Activated T-helper 17 cell treated with anti-CD3 and anti-CD28 coated beads, Interleukin-2, amount 50 U/mL, for 72 hours (primary cell): Measurements from ENCODE around the gene PKHD1. TPM values are rescaled to one million over a fixed set of nuclear protein-coding genes. Genes with fewer than 3 reads are reported as not detected.
A peak's percentile ranks its signal among the peaks of the same experiment; 100 is the strongest.

Experiments used
- ATAC-seq: fragments of 150-1000 bp; cut with Tn5 transposase; replicated peaks from 2 replicates; pipeline ENCODE4 v1.10.0; 2021; ENCODE audit warnings: mild to moderate bottlenecking, moderate library complexity
- H3K27ac Mint-ChIP-seq: one replicate; pipeline ENCODE4 v1.8.0; 2022; ENCODE audit warnings: mixed read lengths
- H3K27me3 Mint-ChIP-seq: one replicate; pipeline ENCODE4 v1.8.0; 2022; ENCODE audit warnings: mixed read lengths
- H3K36me3 Mint-ChIP-seq: one replicate; pipeline ENCODE4 v1.8.0; 2022; ENCODE audit warnings: low read depth, mild to moderate bottlenecking, mixed read lengths
- H3K4me1 Mint-ChIP-seq: one replicate; pipeline ENCODE4 v1.8.0; 2022; ENCODE audit warnings: mixed read lengths
- H3K4me3 Mint-ChIP-seq: one replicate; pipeline ENCODE4 v1.8.0; 2022; ENCODE audit warnings: mild to moderate bottlenecking, mixed read lengths
- H3K9me3 Mint-ChIP-seq: one replicate; pipeline ENCODE4 v1.8.0; 2022; ENCODE audit warnings: mixed read lengths
- total RNA-seq, 2 donors: library from RNA; stranded (reverse); gene quantifications; one replicate each; pipeline ENCODE4 v1.2.3, GENCODE V29; 2022

The PKHD1 gene
- total RNA-seq, 2 donors from 2014 or later: 0.19 to 0.24 TPM

DNA sequence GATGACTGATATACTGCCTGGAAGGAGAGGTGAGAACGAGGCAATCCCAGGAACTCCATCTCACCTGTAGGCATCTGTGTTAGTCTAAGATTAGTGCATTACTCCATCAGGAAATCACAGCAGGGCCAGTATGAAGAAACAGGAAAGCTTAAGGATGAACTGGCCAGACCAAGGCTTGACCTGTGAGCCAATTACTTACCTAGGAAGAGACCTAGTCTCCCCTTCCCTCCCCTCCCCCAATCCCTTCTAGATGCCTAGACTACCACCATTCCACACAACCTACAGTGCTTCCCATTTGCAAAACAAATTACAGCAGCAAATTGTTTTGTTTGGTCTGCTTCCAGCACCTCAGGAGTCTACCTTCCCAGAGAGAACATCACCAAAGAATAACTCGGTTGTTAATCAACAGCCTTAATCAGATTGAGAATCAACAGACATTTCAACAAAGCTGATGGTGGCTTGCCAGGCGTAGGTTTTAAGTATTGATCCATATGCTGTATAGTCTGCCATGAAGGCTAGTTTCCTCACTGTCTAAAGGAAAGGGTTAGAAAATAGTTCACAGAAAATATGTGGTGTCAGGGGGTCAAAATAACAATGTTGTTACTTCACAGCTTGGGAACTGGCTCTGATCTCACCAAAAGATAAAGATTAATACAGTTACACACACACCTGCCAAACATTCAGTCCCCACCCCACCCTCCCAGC is 10.1 kb downstream of the PKHD1 start:
- Mint-ChIP-seq H3K4me1 (no peaks in the 10 kb centered on the region), H3K27me3 (peaks cover 40% of the 10 kb centered on the region), H3K9me3 (no peaks in the 10 kb centered on the region), H3K36me3 (no peaks in the 10 kb centered on the region), H3K27ac (no peak overlapping the region), H3K4me3 (no peak overlapping the region)
- no peak for ATAC-seq

DNA sequence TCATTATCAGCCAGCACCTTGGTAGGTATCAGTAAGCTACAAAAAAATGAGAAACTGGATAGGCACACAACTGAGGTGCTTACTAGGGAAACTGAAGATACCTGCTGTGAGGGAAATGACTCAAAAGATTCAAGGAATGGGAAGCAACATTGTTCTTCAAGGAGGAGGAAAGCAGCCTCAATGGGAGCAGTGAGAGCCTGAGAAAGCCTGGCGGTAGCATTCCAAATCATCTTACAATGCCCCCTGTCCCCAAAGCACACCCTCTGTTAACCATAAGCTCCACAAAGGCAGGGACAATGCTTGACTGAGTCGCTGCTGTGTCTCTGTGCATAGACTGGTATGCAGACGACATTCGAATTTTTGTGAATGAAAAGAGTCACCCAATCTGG is 10.6 kb downstream of the PKHD1 start:
- Mint-ChIP-seq H3K27me3 (peaks cover 39% of the 10 kb centered on the region), H3K4me1 (no peaks in the 10 kb centered on the region), H3K36me3 (no peaks in the 10 kb centered on the region), H3K9me3 (no peaks in the 10 kb centered on the region), H3K27ac (no peak overlapping the region), H3K4me3 (no peak overlapping the region)
- no peak for ATAC-seq

DNA sequence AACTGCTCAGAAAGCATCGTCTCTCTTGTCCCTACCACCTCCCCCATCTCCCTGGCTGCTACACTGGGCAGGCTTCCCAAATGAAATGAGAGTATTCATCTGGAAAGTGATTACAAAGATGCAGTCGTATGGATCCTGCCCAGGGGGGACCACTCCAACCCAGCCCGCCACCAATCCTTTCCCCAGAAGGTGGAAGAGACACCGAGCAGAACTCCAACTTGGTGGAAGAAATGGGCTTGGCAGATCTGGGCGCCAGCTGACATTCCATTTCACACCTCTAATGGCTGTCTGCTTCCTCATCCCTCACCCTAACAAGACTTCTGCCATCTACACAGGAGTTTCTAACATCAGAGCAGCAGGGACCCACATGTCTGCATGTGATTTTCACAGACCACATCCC is 12.7 kb downstream of the PKHD1 start:
- Mint-ChIP-seq H3K9me3 (no peaks in the 10 kb centered on the region), H3K27ac (no peak overlapping the region), H3K4me3 (no peak overlapping the region), H3K4me1 (no peaks in the 10 kb centered on the region), H3K36me3 (no peaks in the 10 kb centered on the region), H3K27me3 (peaks cover 36% of the 10 kb centered on the region)
- ATAC-seq: no peak

DNA sequence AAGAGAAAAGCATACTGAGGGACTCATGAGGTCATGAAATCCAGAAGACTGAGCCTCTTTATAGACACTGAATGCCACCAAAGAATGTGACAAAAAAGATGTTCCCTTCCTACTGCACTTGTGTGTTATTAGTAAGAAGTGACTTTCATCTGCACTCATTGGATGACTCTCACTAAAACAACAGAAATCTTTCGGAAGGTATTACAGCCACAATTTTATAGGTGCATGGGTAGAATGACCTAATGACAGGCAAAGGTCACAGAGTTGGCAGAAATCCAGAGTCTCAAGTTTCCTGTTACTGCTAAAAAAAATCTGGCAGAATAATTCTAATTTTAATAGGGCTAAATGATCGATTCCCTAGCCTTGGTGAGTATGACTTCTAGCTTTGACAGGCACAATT is 13.3 kb downstream of the PKHD1 start:
- no peaks in the 10 kb centered on the region for H3K36me3 Mint-ChIP-seq
- no peaks in the 10 kb centered on the region for H3K9me3 Mint-ChIP-seq
- no peaks in the 10 kb centered on the region for H3K4me1 Mint-ChIP-seq
- peaks cover 33% of the 10 kb centered on the region for H3K27me3 Mint-ChIP-seq
- H3K27ac Mint-ChIP-seq: no peak overlapping the region
- peak; percentile 38 for ATAC-seq
- H3K4me3 Mint-ChIP-seq: no peak overlapping the region

DNA sequence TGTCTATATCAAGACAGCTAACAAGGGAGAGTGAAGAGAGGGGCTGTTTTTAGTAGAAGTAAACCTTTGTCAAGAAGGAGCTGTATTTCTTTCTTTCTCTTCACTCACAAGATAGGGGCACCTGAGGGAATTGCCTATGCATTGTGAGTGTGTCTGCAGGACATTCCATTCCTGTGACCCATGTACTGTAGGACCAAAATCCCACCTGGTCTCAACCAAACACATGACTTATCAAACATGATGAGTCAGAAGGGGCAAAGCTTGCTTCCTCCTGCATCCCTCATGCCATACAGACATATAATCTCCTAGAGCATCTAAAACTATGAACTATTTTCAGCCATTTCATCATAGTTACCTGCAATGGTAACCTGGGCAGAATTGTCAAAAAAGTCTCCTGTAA is 21.8 kb downstream of the PKHD1 start:
- ATAC-seq: no peak
- no peaks in the 10 kb centered on the region for H3K9me3 Mint-ChIP-seq

DNA sequence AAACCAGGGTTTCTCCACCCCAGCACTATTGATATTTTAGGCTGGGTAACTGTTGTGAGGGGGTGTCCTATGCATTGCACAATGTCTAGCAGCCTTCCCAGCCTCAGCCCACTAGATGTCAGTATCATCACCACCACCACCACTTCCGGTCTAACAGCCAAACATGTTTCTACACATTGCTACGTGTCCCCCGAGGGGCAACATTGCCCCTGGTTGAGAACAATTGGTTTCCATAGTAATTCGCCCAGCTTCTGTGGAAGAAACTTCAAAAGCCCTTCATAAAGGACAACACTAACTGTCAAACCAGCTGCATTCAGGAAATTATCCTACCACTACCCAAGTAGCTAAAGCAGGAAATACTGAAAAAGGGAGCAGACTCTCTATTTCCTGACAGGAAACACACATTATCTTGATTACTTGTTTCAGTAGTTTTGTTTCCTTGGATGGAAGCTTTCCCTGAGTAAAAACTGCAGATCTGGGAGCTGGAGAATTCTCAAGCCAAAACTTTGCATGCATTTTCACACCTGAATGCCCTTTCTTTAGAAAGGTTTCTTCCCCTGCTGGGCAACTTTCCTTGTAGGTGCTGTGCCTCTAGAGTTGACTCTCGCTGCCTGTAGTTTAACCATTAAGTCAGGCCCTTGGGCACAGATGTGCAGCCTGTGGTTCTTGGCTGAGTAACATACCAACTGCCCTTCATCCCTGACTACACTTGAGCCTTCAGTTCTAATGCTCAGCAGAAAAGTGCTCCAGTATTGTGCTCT is 23.6 kb downstream of the PKHD1 start:
- peak; percentile 97 for ATAC-seq
- peak overlapping the region; percentile 62 for H3K27ac Mint-ChIP-seq
- H3K4me1 Mint-ChIP-seq: peaks cover 11% of the 10 kb centered on the region
- no peaks in the 10 kb centered on the region for H3K9me3 Mint-ChIP-seq
- peaks cover under 1% of the 10 kb centered on the region for H3K27me3 Mint-ChIP-seq
- peak overlapping the region; percentile 65 for H3K4me3 Mint-ChIP-seq
- no peaks in the 10 kb centered on the region for H3K36me3 Mint-ChIP-seq

More for the DNA sequence above, 21.8 kb downstream of the PKHD1 start:
- Mint-ChIP-seq H3K27me3 (no peaks in the 10 kb centered on the region), H3K4me1 (peaks cover 11% of the 10 kb centered on the region), H3K27ac (no peak overlapping the region), H3K36me3 (no peaks in the 10 kb centered on the region), H3K4me3 (no peak overlapping the region)

DNA sequence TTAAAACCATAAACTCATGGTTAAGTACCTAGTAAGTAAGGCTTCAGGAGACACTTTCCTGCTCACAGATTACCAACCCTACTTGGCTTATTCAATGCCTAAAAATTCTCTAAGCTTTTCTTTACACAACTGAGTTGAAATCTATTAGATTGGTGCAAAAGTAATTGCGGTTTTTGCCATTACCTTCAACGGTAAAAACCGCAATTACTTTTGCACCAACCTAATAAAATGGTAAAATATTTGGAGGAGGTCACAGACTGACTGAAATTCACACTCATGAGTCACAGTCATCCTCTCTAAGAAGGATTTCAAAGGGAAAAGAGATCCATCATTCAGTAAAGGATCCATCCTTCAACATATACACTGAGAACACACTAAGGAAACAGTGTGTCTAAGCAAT is 25.9 kb downstream of the PKHD1 start:
- no peak for ATAC-seq
- Mint-ChIP-seq H3K27ac (no peak overlapping the region), H3K9me3 (no peaks in the 10 kb centered on the region), H3K27me3 (peaks cover 6% of the 10 kb centered on the region), H3K4me3 (no peak overlapping the region), H3K4me1 (peaks cover 11% of the 10 kb centered on the region), H3K36me3 (no peaks in the 10 kb centered on the region)

DNA sequence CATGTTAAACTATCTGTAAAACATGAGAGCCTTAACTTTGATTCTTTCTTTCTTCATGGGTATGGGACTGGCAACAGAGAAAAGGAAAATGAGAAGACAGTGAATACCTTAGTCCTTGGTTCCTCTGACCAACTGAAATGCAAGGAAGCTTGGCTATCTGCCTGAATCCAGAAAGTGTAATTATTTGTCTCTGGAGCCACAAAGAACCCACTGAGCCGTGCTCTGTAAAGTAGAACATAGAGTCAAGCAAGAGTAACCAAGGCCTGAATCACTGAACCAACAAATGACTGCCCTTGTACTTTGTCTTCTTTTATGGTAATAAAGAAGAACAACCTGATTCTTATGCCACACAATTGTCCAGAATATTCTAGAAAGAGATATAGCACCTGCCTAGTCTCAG is 27.6 kb downstream of the PKHD1 start:
- no peak for ATAC-seq
- no peak overlapping the region for H3K4me3 Mint-ChIP-seq
- peaks cover 9% of the 10 kb centered on the region for H3K27me3 Mint-ChIP-seq
- no peaks in the 10 kb centered on the region for H3K36me3 Mint-ChIP-seq
- no peaks in the 10 kb centered on the region for H3K9me3 Mint-ChIP-seq
- no peak overlapping the region for H3K27ac Mint-ChIP-seq
- peaks cover 11% of the 10 kb centered on the region for H3K4me1 Mint-ChIP-seq

DNA sequence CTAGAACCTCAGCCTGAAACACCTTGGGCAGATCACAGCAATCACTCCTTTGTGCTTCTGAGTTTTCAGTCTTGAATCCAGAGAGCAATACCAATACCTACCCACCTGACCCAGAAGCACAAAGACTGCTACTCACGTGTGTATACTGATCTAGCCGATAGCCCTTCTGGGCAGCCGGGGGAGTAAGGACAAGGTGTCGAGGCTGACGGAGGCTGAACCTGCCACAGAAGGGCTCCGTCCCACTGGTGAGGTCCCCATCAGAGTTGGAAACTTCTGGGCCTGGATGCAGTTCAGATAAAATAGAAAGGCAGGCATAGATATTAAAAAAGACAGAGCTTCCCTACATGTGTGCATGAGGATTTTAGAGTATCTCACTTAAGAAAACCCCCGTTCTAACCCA is 32.0 kb downstream of the PKHD1 start:
- no peaks in the 10 kb centered on the region for H3K9me3 Mint-ChIP-seq
- H3K4me1 Mint-ChIP-seq: no peaks in the 10 kb centered on the region
- H3K27ac Mint-ChIP-seq: no peak overlapping the region
- no peak overlapping the region for H3K4me3 Mint-ChIP-seq
- ATAC-seq: no peak
- H3K36me3 Mint-ChIP-seq: no peaks in the 10 kb centered on the region
- H3K27me3 Mint-ChIP-seq: peaks cover 13% of the 10 kb centered on the region

DNA sequence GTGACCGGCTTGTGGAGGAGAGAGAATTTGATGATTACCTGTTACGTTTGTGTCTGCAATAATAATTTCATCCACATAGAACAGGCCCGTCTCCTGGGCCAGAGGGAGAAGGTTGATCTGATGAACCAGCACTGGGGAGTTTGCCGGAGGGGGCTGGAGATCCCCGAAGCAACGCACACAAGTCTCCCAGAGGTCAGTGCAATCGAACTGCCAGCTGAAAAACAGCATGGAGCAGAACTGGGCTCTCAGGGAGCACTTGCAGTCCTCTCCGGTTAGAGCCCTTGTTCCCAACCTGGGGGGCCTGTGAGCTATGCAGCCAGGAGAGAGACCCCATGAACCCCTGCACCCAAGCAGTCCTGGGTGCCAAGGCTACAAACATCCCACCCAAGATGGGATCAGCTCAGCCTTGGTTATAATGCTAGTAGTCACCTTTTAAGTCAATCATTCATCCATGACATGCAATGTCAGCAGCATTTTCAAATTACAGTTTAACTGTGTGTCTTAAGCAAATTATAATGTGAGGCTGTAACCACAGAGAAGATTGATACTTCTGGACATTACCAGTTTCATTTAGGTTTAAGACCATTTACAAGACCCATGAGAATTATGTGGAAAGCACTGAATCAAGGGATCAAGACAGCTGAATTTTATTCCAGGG is 34.2 kb downstream of the PKHD1 start:
- no peak overlapping the region for H3K4me3 Mint-ChIP-seq
- H3K27ac Mint-ChIP-seq: no peak overlapping the region
- ATAC-seq: no peak
- H3K27me3 Mint-ChIP-seq: peaks cover 7% of the 10 kb centered on the region
- no peaks in the 10 kb centered on the region for H3K9me3 Mint-ChIP-seq
- H3K36me3 Mint-ChIP-seq: no peaks in the 10 kb centered on the region
- no peaks in the 10 kb centered on the region for H3K4me1 Mint-ChIP-seq

DNA sequence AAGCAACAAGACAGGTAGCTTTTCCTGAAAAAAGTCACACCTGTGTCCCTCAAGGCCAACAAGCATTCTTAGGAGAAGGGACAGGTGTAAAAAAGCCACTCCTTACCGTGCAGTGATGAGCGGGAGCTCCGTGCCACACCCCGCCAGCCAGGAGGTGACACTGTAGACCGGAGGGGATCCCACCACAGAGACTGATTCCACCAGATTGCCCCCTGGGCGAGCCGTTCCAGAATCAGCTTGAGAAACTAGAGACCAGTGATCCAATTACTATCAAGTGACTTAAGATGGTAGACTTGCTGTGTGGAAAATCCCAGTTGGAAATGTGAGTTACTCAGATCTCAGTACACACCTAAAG is 37.4 kb downstream of the PKHD1 start:
- H3K36me3 Mint-ChIP-seq: no peaks in the 10 kb centered on the region

DNA sequence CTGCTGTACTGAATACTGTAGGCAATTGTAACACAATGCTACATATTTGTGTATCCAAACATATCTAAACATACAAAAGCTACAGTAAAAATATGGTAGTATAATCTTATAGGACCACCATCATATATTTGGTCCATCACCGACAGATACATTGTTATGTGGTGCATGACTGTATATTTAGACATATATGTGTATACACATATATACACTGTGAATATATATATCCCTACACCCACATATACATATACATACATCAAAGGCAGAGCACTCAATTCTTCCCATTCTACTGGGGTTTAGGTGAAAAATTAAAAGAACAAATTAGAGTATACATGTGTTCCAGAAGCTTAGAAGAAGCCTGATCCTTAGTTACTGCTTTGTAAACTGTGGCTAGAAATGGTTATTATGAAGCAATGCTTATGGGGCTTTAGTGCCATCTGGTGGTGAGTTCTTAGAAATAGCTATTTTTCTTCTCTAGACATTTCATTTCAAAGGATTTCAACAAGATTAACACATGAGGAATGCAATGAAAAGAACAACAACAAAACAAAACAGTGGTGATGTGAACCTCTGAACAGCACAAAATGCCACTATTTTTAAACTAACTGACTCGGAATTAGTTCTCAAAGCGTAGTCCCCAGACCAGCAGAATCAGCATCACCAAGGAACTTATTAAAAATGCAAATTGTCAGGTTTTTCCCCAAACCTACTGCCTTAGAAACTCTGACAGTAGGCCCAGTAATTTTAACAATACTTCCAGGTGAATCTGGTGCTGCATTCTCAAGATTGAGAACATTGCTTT is 38.0 kb downstream of the PKHD1 start:
- peaks cover 9% of the 10 kb centered on the region for H3K27me3 Mint-ChIP-seq
- no peaks in the 10 kb centered on the region for H3K9me3 Mint-ChIP-seq
- no peak for ATAC-seq
- no peaks in the 10 kb centered on the region for H3K4me1 Mint-ChIP-seq
- H3K36me3 Mint-ChIP-seq: no peaks in the 10 kb centered on the region
- H3K27ac Mint-ChIP-seq: no peak overlapping the region
- H3K4me3 Mint-ChIP-seq: no peak overlapping the region

More for the DNA sequence above, 37.4 kb downstream of the PKHD1 start:
- Mint-ChIP-seq H3K4me1 (no peaks in the 10 kb centered on the region), H3K9me3 (no peaks in the 10 kb centered on the region), H3K27me3 (peaks cover 9% of the 10 kb centered on the region), H3K27ac (no peak overlapping the region), H3K4me3 (no peak overlapping the region)
- ATAC-seq: no peak

DNA sequence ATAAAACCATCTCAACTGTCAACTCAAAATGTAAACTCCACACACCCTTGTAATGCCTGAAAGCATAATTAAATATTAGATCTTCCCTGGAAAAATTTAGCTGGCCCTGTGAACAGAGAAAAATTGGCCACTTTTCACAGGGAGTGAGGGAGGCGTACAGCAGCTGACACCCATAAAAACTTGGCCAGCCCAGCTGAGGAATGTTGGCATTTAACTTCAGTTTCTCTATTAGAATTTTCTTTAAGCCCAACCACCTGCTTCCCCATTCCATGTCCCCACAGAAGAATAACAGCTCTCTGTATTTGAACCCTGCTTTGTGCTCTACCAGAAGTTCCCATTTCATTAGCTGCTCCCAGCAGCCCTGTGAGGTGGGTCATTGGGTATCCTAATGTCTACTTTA is 41.0 kb downstream of the PKHD1 start:
- H3K36me3 Mint-ChIP-seq: no peaks in the 10 kb centered on the region
- peaks cover 14% of the 10 kb centered on the region for H3K27me3 Mint-ChIP-seq

DNA sequence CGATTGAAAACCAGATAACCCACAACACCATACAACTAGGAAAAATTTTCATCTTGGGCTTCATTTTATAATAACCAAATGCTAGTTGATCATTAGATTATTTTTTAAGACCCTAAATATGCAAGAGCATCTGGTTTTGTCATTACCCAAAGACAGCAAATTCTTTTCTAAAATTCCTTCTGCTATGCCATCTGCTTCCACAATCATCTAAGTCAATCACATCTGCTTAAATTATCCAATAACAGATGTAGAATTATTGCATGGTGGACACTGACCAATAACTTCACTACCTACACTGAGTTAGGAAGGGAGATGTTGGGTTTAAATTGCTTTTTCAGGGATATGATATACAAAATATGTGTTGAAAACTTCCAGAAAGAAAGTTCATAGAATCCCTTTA is 41.9 kb downstream of the PKHD1 start:
- no peak overlapping the region for H3K4me3 Mint-ChIP-seq
- H3K36me3 Mint-ChIP-seq: no peaks in the 10 kb centered on the region
- H3K27ac Mint-ChIP-seq: no peak overlapping the region
- ATAC-seq: no peak
- H3K27me3 Mint-ChIP-seq: peaks cover 10% of the 10 kb centered on the region
- no peaks in the 10 kb centered on the region for H3K4me1 Mint-ChIP-seq
- no peaks in the 10 kb centered on the region for H3K9me3 Mint-ChIP-seq

More for the DNA sequence above, 41.0 kb downstream of the PKHD1 start:
- no peaks in the 10 kb centered on the region for H3K9me3 Mint-ChIP-seq
- H3K27ac Mint-ChIP-seq: no peak overlapping the region
- no peaks in the 10 kb centered on the region for H3K4me1 Mint-ChIP-seq
- H3K4me3 Mint-ChIP-seq: no peak overlapping the region
- no peak for ATAC-seq
